ENCODE data around the gene ADSL.

Gene ADSL

GRCh38 chr22:40428796-40429195 lies 82.5 kb downstream of the ADSL start:
- no peak for TF ChIP-seq CTCF (IDR thresholded peaks at IDR 0.05; ENCODE audit: extremely low read depth, insufficient read depth, missing control alignments)
- in situ Hi-C loops (cut with MboI; ENCODE audit: low pct_unique_long_range_greater_than_20kb, low sequenced_read_pairs, unreplicated experiment) = no loop called here
- DNase-seq (ENCODE audit: low spot score) = no peak

GRCh38 chr22:40429481-40429880 lies 83.2 kb downstream of the ADSL start:
- DNase-seq (ENCODE audit: low spot score) = no peak
- in situ Hi-C loops (cut with MboI; ENCODE audit: low pct_unique_long_range_greater_than_20kb, low sequenced_read_pairs, unreplicated experiment) = no loop called here
- no peak for TF ChIP-seq CTCF (IDR thresholded peaks at IDR 0.05; ENCODE audit: extremely low read depth, insufficient read depth, missing control alignments)

- DNase-seq (ENCODE audit: low spot score) = no peak
- TF ChIP-seq CTCF (IDR thresholded peaks at IDR 0.05; ENCODE audit: extremely low read depth, insufficient read depth, missing control alignments) = no peak
- in situ Hi-C loops (cut with MboI; ENCODE audit: low pct_unique_long_range_greater_than_20kb, low sequenced_read_pairs, unreplicated experiment) = loop anchor here (10.0 kb wide), 1 partner anchor 214 kb away; no protein-coding TSS in a partner anchor
Observed at GRCh38 chr22:40430991-40431390, 84.7 kb downstream of the ADSL start.

- no peak for DNase-seq (ENCODE audit: low spot score)
- no peak for TF ChIP-seq CTCF (IDR thresholded peaks at IDR 0.05; ENCODE audit: extremely low read depth, insufficient read depth, missing control alignments)
- in situ Hi-C loops (cut with MboI; ENCODE audit: low pct_unique_long_range_greater_than_20kb, low sequenced_read_pairs, unreplicated experiment) = loop anchor here (10.0 kb wide), 1 partner anchor 213 kb away; no protein-coding TSS in a partner anchor
Observed at GRCh38 chr22:40432157-40432556, 85.9 kb downstream of the ADSL start.

GRCh38 chr22:40432625-40433024 lies 86.3 kb downstream of the ADSL start:
- DNase-seq (ENCODE audit: low spot score) = no peak
- in situ Hi-C loops (cut with MboI; ENCODE audit: low pct_unique_long_range_greater_than_20kb, low sequenced_read_pairs, unreplicated experiment) = loop anchor here (10.0 kb wide), 1 partner anchor 212 kb away; no protein-coding TSS in a partner anchor
- no peak for TF ChIP-seq CTCF (IDR thresholded peaks at IDR 0.05; ENCODE audit: extremely low read depth, insufficient read depth, missing control alignments)

- no peak for DNase-seq (ENCODE audit: low spot score)
- no peak for TF ChIP-seq CTCF (IDR thresholded peaks at IDR 0.05; ENCODE audit: extremely low read depth, insufficient read depth, missing control alignments)
- in situ Hi-C loops (cut with MboI; ENCODE audit: low pct_unique_long_range_greater_than_20kb, low sequenced_read_pairs, unreplicated experiment) = loop anchor here (10.0 kb wide), 1 partner anchor 211 kb away; no protein-coding TSS in a partner anchor
Observed at GRCh38 chr22:40433416-40434090, 87.3 kb downstream of the ADSL start.

All from GM13977 (cell line).